Measurements from ENCODE around the gene DPF3.

DNA sequence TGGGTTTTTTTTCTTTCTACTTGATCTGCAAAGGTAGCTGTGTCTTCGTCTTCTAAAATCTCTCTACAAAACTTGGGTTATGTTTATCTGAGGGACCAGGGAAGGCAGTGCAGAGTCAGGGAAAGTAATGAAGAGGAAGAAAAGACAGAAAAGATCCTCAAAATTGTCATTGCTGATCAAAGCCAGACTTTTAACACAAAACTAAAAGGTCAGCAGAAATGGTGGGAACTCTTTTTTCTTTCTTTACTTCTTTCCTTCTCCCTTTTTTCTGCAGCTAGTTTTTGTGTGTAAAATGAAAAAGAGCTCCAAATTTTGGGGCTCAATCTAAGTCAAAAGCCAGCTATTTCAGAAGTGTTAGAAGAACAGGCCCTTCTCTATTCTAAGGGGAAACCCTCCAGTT is 11.9 kb downstream of the DPF3 start:
- TF ChIP-seq CTCF (IDR thresholded peaks at IDR 0.05; ENCODE audit: low read length): no peak
- TF ChIP-seq EZH2phosphoT487 (IDR thresholded peaks at IDR 0.05; ENCODE audit: low read length): no peak
- TF ChIP-seq EZH2 (optimal IDR thresholded peaks at IDR 0.05; ENCODE audit: low read depth, low read length): no peak
